GM12873 (cell line): ENCODE results near the gene DHX58.

Source experiments
- TF ChIP-seq, protein P1 (sequence below): IDR thresholded peaks from 2 replicates; pipeline ENCODE4 v1.5.1; 2012; ENCODE audit warnings: low read depth, mild to moderate bottlenecking, moderate library complexity, low read length, control low read depth; ENCODE audit not compliant: insufficient read depth; ENCODE audit errors: missing control alignments

DHX58 gene

GRCh38 chr17:42056635-42057034 lies 55.9 kb downstream of the DHX58 start:
- TF ChIP-seq, protein P1, sequence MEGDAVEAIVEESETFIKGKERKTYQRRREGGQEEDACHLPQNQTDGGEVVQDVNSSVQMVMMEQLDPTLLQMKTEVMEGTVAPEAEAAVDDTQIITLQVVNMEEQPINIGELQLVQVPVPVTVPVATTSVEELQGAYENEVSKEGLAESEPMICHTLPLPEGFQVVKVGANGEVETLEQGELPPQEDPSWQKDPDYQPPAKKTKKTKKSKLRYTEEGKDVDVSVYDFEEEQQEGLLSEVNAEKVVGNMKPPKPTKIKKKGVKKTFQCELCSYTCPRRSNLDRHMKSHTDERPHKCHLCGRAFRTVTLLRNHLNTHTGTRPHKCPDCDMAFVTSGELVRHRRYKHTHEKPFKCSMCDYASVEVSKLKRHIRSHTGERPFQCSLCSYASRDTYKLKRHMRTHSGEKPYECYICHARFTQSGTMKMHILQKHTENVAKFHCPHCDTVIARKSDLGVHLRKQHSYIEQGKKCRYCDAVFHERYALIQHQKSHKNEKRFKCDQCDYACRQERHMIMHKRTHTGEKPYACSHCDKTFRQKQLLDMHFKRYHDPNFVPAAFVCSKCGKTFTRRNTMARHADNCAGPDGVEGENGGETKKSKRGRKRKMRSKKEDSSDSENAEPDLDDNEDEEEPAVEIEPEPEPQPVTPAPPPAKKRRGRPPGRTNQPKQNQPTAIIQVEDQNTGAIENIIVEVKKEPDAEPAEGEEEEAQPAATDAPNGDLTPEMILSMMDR, result no peak

GRCh38 chr17:42055496-42055895 lies 57.0 kb downstream of the DHX58 start:
- TF ChIP-seq, protein P1, result no peak

- TF ChIP-seq, protein P1, result no peak
Observed at GRCh38 chr17:42055027-42055426, 57.5 kb downstream of the DHX58 start.

DNA sequence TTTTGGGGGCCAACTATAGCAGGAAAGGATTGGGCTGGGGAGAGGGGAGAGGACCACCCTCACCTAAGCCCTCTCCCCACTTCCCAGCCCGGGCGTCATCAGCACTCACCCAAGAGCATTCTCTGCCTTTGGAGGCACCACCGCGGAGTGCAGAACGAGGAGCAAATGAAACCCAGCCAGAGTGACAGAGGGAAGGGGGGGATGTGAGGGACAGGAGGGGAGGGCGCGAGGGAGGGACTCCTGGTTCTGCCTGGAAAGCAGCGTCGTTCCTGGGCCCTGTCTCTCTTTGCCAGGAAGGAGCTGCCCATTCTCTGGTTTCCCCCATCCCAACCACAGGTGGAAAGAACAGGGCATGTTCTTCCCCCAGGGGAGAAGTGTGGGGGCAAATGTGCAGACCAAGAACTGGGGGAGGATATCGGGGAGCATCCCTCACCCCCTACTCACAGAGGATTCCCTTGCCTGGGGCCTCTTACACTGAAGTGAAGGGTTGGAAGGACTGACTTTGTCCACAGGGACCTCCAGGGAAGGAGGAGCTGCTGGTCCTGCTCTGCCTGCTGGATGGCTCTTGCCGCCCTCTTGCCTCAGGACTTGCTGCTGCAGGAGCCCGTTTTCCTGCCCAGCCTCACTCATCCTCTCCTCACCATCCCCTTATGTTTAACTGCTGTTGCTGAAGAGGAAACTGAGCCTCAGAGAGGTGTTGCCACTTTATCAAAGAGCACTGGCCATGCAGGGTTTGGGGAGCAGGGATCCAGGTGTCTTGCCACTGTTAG lies 58.6 kb downstream of the DHX58 start:
- TF ChIP-seq, protein P1, result no peak

GRCh38 chr17:42052346-42052877 lies 60.1 kb downstream of the DHX58 start:
- TF ChIP-seq, protein P1, result no peak

GRCh38 chr17:42051645-42052044 lies 60.9 kb downstream of the DHX58 start:
- TF ChIP-seq, protein P1, result no peak
